ENCODE results near the gene EMID1. TPM values are rescaled to one million over a fixed set of nuclear protein-coding genes. Genes with fewer than 3 reads are reported as not detected.

Gene EMID1
- total RNA-seq, 1 experiment from 2014 or later = 1.1 TPM

GRCh38 chr22:29300807-29301601, 95.3 kb downstream of the EMID1 start:
- no peak for TF ChIP-seq EZH2 (IDR thresholded peaks at IDR 0.05; ENCODE audit: low read depth)
- TF ChIP-seq CTCF (conservative IDR thresholded peaks at IDR 0.05) = no peak
- H3K9me2 ChIP-seq (ENCODE audit: insufficient read depth) = no peaks in the 10 kb centered on the region
- H3K9me3 ChIP-seq (ENCODE audit: insufficient read depth, low read depth) = no peaks in the 10 kb centered on the region
- H3F3A ChIP-seq (ENCODE audit: insufficient read depth, low read depth) = peaks cover 85% of the 10 kb centered on the region
- no peak overlapping the region for H3K27ac ChIP-seq
- intact Hi-C loops (cut with micrococcal nuclease; ENCODE audit: unreplicated experiment) = loop anchor here (10.0 kb wide), 1 partner anchor 84 kb away; the partner anchor contains the start of gene AP1B1
- no peaks in the 10 kb centered on the region for H3K27me3 ChIP-seq (ENCODE audit: insufficient read depth, low read depth)
- no peaks in the 10 kb centered on the region for H3K4me1 ChIP-seq (replicated peaks; ENCODE audit: insufficient read depth)
- ChIA-PET POLR2A (ENCODE audit: unreplicated experiment) (interaction anchor here (0.6 kb wide), 1 partner anchor 578 kb away, joined by 4 read pairs; no protein-coding TSS in a partner anchor), CTCF (no interaction called here)
- no peak overlapping the region for H2AFZ ChIP-seq
- no peak overlapping the region for H3K4me3 ChIP-seq
- H3K79me2 ChIP-seq (ENCODE audit: low read depth) = no peaks in the 10 kb centered on the region
- peaks cover 21% of the 10 kb centered on the region for H3K36me3 ChIP-seq (ENCODE audit: low read depth)
- H4K20me1 ChIP-seq (ENCODE audit: insufficient read depth) = peaks cover 53% of the 10 kb centered on the region
- no peak overlapping the region for H3K4me2 ChIP-seq
- no peak for DNase-seq
- no TSS peak for BruUV-seq (replicated peaks)

GRCh38 chr22:29301716-29302401, 96.2 kb downstream of the EMID1 start:
- ChIA-PET CTCF (no interaction called here), POLR2A (ENCODE audit: unreplicated experiment) (no interaction called here)
- no peaks in the 10 kb centered on the region for H3K9me3 ChIP-seq (ENCODE audit: insufficient read depth, low read depth)
- H2AFZ ChIP-seq = no peak overlapping the region
- H3F3A ChIP-seq (ENCODE audit: insufficient read depth, low read depth) = peaks cover 77% of the 10 kb centered on the region
- no peak overlapping the region for H3K4me2 ChIP-seq
- peaks cover 17% of the 10 kb centered on the region; the same call in 1 of the 2 replicates for H3K36me3 ChIP-seq (ENCODE audit: low read depth)
- H3K9me2 ChIP-seq (ENCODE audit: insufficient read depth) = no peaks in the 10 kb centered on the region
- no peaks in the 10 kb centered on the region for H3K27me3 ChIP-seq (ENCODE audit: insufficient read depth, low read depth)
- TSS peak; percentile 7 for BruUV-seq (replicated peaks)
- H3K79me2 ChIP-seq (ENCODE audit: low read depth) = no peaks in the 10 kb centered on the region
- H3K4me1 ChIP-seq (replicated peaks; ENCODE audit: insufficient read depth) = no peaks in the 10 kb centered on the region
- H4K20me1 ChIP-seq (ENCODE audit: insufficient read depth) = peaks cover 45% of the 10 kb centered on the region
- H3K4me3 ChIP-seq = no peak overlapping the region
- H3K27ac ChIP-seq = no peak overlapping the region
- no peak for TF ChIP-seq EZH2 (IDR thresholded peaks at IDR 0.05; ENCODE audit: low read depth)
- TF ChIP-seq CTCF (conservative IDR thresholded peaks at IDR 0.05) = no peak
- intact Hi-C loops (cut with micrococcal nuclease; ENCODE audit: unreplicated experiment) = loop anchor here (10.0 kb wide), 1 partner anchor 83 kb away; the partner anchor contains the start of gene AP1B1
- no peak for DNase-seq

- Histone ChIP-seq H2AFZ (no peak overlapping the region), H3K9me2 (ENCODE audit: insufficient read depth) (no peaks in the 10 kb centered on the region), H3K27me3 (ENCODE audit: insufficient read depth, low read depth) (no peaks in the 10 kb centered on the region), H4K20me1 (ENCODE audit: insufficient read depth) (peaks cover 41% of the 10 kb centered on the region), H3K4me2 (no peak overlapping the region), H3F3A (ENCODE audit: insufficient read depth, low read depth) (peaks cover 72% of the 10 kb centered on the region), H3K27ac (no peak overlapping the region), H3K79me2 (ENCODE audit: low read depth) (0 out of 2 replicates have a peak, but pooled peaks cover under 1% of the 10 kb centered on the region), H3K4me1 (replicated peaks; ENCODE audit: insufficient read depth) (peaks cover under 1% of the 10 kb centered on the region; the same call in 1 of the 2 replicates), H3K9me3 (ENCODE audit: insufficient read depth, low read depth) (no peaks in the 10 kb centered on the region), H3K4me3 (no peak overlapping the region), H3K36me3 (ENCODE audit: low read depth) (peaks cover 17% of the 10 kb centered on the region; the same call in 1 of the 2 replicates)
- TF ChIP-seq EZH2 (IDR thresholded peaks at IDR 0.05; ENCODE audit: low read depth) (no peak), CTCF (conservative IDR thresholded peaks at IDR 0.05) (no peak)
- intact Hi-C loops (cut with micrococcal nuclease; ENCODE audit: unreplicated experiment) = loop anchor here (10.0 kb wide), 1 partner anchor 82 kb away; the partner anchor contains the start of gene AP1B1
- no peak for DNase-seq
- no TSS peak for BruUV-seq (replicated peaks)
- POLR2A ChIA-PET (ENCODE audit: unreplicated experiment) = no interaction called here
- CTCF ChIA-PET = no interaction called here
Measured at GRCh38 chr22:29302402-29302680, 96.6 kb downstream of the EMID1 start.

All from PC-9 (cell line).